RCC 7860 (cell line): ENCODE data around the gene LLGL2.

Experiments
- DNase-seq: peaks from one replicate; pipeline ENCODE4 v3.0.0-alpha.2; 2015; ENCODE audit warnings: low spot score
- FAIRE-seq: peaks from 2 replicates; lab custom pipeline; 2012; peaks lifted over from hg19 to GRCh38; lab: Jason Lieb, UNC

The LLGL2 gene

GRCh38 chr17:75492555-75493168 is 32.8 kb upstream of the LLGL2 start:
- no peak for FAIRE-seq
- no peak for DNase-seq

DNA sequence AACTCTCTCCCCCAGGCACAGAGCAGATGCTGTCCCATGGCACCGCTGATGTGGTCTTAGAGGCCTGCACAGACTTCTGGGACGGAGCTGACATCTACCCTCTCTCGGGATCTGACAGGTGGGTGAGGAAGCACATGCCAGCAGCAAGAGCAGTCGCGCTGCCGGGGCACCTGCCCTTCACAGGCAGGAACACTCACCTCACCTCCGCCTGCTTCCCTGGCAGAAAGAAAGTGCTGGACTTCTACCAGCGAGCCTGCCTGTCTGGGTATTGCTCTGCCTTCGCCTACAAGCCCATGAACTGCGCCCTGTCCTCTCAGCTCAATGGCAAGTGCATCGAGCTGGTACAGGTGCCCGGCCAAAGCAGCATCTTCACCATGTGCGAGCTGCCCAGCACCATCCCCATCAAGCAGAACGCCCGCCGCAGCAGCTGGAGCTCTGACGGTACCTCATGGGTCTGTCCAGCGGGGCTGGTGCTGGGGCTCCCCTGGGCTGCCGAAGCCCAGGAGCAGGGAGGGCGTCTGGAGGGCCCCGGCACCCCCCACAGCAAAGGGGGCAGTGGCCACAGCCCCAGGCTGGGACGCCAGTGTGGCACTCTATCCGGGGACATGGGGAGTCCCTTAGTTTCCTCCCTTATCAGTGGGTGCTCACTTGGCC is 31.9 kb upstream of the LLGL2 start:
- FAIRE-seq (no peak), DNase-seq (no peak)

GRCh38 chr17:75494326-75494877 is 31.1 kb upstream of the LLGL2 start:
- FAIRE-seq (no peak), DNase-seq (no peak)

DNA sequence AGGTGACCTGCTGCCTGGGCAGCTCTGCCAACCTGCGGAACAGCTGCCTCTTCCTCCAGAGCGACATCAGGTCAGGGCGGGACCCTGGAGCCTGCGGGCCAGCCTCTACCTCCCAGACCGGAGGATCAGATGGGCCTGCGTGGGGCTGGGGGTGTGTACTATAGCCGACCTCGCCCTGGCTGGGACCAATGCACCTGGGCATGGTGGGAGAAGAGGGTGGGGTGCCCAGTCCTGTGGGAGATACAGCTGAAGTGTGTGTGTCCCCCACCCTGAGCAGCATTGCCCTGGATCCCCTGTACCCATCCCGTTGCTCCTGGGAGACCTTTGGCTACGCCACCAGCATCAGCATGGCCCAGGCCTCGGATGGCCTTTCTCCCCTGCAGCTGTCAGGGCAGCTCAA is 29.5 kb upstream of the LLGL2 start:
- FAIRE-seq = no peak

GRCh38 chr17:75498039-75498725 is 27.3 kb upstream of the LLGL2 start:
- DNase-seq (no peak), FAIRE-seq (no peak)

More for the DNA sequence above, 29.5 kb upstream of the LLGL2 start:
- DNase-seq = no peak

DNA sequence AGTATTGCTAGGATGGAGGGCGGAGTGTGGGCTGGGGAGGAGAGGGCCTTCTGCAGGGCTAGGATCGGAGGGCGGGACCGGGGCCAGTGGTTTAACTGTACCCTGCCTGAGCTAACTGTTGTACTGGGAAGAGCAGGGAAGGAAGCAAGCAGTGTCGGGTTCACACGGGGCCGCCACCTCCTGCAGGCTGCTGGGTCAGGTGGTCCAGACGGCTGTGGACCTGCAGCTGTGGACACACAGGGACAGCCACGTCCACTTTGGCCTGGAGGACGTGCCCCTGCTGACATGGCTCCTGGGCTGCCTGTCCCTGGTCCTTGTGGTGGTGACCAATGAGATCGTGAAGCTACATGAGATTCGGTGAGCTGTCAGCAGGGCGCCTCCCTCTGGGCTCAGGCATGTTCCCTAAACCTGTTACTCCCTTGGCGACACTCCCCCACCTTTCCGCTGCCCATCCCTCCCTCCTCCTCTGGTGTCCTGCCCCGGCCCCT is 26.7 kb upstream of the LLGL2 start:
- DNase-seq (no peak), FAIRE-seq (no peak)

GRCh38 chr17:75499313-75500022 is 26.0 kb upstream of the LLGL2 start:
- no peak for FAIRE-seq
- no peak for DNase-seq

DNA sequence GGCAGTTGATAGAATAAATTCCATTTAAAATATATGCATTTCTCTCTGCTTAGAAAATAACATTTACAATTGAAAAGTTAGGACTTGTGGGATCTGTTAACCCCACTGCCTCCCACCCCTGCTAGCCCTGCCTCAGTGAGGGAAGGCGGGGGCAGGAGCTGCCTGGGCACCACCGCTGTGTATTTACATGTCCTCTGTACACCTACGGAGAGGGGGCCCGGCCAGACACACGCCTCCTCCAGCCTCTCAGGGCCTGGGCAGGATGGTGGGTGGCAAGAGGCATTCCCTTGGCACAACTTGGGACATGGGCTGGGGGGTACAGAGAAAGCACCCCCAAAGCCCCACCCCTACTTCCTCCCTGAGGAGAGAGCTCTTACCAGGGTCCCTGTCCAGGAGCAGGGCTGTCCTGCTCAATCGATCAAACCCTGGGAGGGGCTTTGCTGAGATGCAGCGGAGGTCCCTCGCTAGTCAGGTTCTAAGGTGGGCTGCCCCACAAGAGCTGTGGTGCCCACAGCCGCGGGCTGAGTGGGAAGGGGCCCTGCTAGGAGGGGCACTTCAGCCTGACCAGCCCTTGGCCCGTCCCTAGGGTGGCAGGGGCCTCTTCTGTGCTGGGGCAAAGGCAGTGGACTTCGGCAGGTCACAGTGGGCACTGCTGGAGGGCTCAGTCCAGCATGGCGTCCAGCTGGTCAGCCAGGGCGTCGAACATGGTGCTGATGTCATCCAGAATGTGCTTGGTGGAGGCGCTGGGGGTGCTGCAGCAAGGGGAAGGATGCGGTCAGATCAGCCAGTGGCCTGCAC is 24.9 kb upstream of the LLGL2 start:
- no peak for FAIRE-seq
- no peak for DNase-seq

- FAIRE-seq = no peak
- DNase-seq = no peak
These were observed 24.0 kb upstream of the LLGL2 start for GRCh38 chr17:75501378-75502071.

GRCh38 chr17:75502072-75502720 is 23.3 kb upstream of the LLGL2 start:
- no peak for FAIRE-seq
- no peak for DNase-seq

DNA sequence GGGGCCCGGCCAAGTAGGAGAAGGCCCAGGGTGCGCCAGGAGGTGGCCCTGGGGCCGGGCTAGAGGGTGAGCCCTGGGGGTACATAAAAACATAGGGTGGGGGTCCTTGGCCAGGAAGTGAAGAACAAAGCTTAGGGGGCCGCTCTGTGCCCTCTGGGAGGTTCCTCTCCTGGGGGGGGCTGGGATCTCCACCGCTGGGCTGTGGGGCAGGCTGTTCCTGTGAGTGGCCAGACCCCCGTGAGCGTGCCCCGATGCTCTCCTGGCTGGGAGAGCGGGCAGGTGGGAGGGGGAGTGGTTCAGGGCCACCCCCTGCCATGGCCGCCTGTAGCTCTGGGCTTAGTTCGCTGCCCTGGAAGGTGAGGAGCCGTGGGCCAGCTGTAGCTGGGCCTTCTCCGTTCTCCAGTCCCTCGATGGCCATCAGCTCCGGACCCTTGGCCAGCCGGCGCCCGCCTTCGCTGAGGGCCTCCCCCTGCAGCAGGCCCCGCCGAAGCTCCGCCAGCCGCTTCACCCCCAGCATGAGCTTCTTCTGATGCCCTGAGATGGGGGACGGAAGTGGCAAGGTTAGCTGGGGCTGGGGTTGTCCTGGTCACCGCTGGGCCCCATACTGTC is 22.7 kb upstream of the LLGL2 start:
- no peak for FAIRE-seq
- no peak for DNase-seq

- no peak for DNase-seq
- FAIRE-seq = no peak
These were observed 22.1 kb upstream of the LLGL2 start for GRCh38 chr17:75503337-75503950.

GRCh38 chr17:75503976-75504346 is 21.5 kb upstream of the LLGL2 start:
- FAIRE-seq = no peak

GRCh38 chr17:75504347-75505151 is 20.9 kb upstream of the LLGL2 start:
- no peak for FAIRE-seq
- no peak for DNase-seq

More at GRCh38 chr17:75503976-75504346, 21.5 kb upstream of the LLGL2 start:
- no peak for DNase-seq

GRCh38 chr17:75505152-75505409 is 20.4 kb upstream of the LLGL2 start:
- no peak for DNase-seq
- FAIRE-seq = no peak

GRCh38 chr17:75505640-75506039 is 19.9 kb upstream of the LLGL2 start:
- no peak for DNase-seq
- no peak for FAIRE-seq

- FAIRE-seq (no peak), DNase-seq (no peak)
These were observed 19.4 kb upstream of the LLGL2 start for GRCh38 chr17:75506134-75506533.

- DNase-seq (no peak), FAIRE-seq (no peak)
These were observed 18.6 kb upstream of the LLGL2 start for GRCh38 chr17:75506888-75507287.
